Left lobe of liver (tissue), 2 donors: Measurements from ENCODE around the gene LRRC10B. TPM values are rescaled to one million over a fixed set of nuclear protein-coding genes. Genes with fewer than 3 reads are reported as not detected.

Experiments
- ATAC-seq: fragments of 200-7000 bp; cut with Tn5 transposase; one replicate; pipeline ENCODE4 v1.9.1; 2020; ENCODE audit warnings: mild to moderate bottlenecking, moderate library complexity
- DNase-seq: peaks from one replicate; pipeline ENCODE4 v3.0.0-alpha.2; 2020; ENCODE audit warnings: low spot score
- total RNA-seq: library from RNA; stranded (reverse); gene quantifications from one replicate; pipeline ENCODE4 v1.2.1, GENCODE V29; 2021
- donor health status: DM: no; HTN: no; CAD: no; lungs with moderate emphysema.
- donor health status: DM: no; HTN: yes; CAD: no.

The LRRC10B gene
- total RNA-seq, 1 donor from 2014 or later, result not detected

DNA sequence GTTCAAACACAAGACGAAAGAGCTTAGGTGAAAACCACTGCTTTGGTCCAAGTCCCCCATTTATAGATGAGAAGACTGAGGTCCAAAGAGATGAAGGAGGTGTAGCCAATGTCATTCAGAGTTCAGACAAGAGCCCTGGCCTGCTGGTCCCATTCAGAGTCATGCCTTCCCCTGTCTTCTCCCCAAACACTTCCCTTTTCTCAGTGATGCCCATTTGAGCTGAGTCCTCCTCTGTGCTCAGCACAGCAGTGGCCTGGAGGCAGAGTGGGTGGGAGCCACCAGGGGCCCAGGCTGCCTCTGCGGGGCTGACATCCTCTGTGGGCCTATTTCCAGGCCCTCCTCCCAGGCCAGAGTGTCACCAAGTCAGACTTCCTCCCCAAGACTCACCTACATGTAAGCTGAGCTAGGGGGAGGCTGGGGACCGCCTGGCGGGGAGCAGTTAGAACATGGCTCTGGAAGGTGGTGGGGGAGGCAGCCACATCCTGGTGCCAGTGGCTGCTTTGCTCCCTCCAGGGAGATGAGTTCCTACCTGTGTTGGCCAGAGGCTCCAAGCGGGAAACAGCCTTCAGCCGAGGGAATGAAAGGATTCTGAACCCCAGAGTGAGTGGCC, 22.4 kb upstream of the LRRC10B start:
- DNase-seq (no peak), ATAC-seq (no peak)

DNA sequence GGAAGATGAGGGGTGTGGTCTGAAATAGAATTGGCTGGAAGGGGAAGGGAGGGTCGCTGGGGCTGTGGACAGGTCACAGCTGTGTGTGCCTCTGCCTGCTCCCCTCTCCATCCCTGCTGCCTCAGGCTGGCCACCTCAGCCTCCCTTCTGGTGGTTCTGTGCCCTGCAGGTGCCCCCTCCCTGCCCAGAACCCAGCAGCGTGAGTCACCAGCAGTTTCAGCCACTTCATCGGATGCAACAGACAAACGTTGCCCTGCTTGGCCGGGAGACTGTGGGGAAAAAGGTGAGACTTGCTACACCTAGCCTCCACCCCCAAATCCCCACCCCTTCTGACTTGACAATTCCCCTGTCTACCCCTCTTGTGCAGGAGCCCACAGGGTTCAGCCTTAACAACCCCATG, 21.8 kb upstream of the LRRC10B start:
- DNase-seq (no peak), ATAC-seq (no peak)

DNA sequence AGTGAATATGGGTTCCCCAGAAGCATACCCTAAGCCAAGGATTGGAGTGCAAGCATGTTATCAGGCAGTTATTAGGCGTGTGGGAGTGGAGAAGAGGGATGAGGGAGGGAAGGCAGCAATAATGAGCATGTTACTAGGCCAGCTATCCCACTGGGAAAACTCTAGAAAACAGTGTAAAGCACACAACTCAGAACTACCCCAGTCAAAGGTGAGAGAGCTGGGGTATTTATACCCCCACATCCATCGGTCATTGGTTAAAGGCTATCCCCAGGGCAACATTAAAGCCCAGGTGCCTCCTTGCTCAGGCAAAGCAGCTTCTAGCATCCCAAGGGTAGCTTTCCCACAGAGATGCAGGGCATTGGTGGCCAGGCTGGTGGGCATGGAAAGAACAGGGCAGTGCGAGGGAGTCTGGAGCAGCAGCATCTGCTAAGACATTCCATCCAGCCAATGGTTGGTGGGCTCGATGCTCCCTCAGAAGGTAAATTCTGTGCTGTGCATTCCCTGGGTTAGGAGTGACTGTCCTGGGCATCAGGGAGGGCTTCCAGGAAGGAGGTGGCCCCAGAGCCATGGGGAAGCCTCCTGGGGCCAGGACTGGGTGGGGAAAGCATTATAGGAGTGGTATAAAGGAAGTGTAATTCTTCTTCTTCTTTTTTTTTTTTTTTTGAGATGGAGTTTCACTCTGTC, 21.1 kb upstream of the LRRC10B start:
- no peak for ATAC-seq
- DNase-seq, result no peak

DNA sequence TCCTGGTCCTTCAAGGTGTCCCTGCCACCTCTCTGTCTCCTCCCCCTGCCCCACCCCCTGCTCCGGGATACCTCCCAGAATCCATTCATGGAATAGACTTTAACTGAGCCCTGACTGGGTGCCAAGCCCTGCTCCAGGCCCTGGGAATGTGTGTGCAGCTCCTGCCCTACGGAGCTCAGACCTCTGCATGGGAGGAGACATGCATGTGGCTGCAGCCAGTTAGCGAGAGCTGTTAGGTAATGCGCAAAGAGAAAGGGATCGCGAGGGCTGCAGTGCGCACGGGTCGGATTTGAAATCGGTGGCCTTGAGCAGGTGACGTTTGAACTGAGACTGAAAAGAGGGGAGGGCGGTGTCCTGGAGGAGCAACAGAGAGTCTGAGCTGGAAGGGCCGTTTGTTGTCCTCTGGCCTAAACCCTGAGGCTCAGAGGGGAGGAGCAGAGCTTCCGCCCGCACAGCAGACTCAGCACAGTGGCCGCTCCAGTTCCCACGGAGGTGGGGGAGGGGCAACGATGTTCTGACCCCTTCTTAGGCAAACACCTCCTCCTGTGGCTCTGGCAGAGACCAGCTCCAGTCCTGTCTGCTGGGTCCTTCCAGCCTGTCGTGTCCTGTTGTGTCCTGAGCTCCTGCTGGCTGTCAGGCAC, 19.8 kb upstream of the LRRC10B start:
- ATAC-seq, result peak; percentile 74
- DNase-seq, result peak; percentile 95

DNA sequence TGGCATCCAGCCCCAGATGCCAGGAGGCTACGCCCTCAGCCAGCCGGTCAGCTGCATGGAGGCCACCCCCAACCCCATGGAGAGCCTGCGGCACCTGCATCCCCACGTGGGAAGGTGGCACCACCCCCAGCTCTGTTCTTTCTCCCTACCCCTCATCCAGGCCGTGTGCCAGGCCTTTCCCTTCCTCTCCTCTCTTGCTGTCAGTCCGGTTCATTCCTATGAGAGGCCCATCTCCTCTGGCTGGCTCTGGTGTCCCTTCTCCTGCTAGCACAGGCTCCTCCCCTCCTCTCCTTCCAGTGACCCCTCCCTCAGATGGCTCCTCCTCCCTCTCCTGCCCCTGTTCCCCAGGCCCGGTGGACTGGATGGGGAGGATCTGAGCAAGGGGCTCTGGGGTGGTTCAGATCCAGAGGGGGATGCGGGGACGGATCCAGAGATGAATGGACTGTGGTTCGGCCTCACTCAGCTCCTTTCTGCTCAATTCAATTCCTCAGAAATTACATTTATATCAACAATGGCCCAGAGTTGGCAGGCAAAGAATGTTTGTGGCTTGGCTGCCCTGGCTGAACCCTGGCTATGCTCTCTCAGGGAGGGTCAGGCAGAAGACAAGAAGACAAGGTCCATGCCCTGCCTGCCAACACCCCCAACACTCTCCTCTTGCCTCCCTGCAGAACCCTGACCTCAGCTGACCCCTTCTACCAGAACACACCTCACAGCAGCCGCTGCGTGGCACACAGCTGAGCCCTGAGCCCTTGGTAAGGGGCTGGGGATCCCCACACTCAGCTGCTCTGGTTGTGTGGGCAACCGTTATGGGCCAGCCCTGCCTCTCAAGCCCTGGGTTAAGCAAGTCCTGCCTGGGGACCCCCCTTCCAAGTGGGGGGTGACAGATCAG, 18.5 kb upstream of the LRRC10B start:
- DNase-seq, result peak; percentile 91
- peak; percentile 71 for ATAC-seq

DNA sequence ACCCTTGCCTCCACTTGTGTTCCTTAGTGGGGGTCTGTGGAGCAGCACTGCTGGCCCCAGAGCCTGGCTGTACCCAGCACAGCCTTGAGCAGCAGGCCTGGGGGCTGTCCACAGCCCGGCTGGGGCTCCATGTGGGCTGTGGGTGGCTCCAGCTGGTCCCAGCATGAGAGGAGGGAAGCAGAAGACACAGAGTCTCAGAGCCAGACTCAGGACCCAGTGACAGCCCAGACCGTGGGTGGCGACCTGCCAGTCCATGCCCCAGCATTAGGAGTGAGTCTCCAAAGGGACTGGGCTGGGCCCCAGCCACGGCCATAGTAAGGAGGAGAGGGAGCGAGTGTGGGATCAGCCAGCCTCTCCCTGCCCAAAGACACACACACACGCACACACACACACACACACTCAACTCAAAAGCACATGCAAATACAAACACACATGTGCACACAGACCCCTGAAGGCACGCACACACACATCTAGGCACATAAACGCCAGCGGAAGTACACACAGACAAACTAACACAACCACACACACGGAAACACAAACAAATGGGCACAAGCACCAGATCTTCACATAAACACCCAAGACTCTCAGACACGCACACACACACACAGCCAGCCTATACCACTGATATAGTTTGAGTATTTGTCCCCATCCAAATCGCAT, 16.7 kb upstream of the LRRC10B start:
- DNase-seq, result no peak
- no peak for ATAC-seq

DNA sequence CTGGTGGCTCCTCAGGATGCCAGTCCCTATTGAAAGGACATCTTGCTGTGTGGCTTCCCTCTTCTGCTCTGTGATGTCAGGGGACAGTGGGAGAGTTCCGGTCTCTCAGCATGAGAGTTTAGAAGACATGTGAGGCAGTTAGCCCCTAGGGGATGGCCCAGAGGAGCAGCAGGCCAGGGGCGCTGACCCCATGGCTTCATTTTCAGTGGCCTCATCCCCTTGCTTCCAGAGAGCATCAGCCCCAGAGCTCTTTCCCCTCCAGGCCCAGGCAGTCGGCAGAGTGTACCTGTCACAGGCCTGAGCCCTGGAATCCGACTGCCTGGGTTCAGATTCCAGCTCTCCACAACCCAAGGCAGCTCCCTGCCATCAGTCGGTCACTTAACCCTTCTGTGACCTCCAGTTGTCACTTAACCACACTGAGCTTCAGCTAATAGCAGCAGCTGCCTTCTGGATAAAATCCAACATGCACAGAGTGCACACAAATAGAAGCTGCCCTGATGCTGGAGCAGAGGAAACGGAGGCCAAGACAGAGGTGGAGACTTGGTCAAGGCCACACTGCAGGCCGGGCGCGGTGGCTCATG, 14.1 kb upstream of the LRRC10B start:
- ATAC-seq, result no peak
- no peak for DNase-seq

DNA sequence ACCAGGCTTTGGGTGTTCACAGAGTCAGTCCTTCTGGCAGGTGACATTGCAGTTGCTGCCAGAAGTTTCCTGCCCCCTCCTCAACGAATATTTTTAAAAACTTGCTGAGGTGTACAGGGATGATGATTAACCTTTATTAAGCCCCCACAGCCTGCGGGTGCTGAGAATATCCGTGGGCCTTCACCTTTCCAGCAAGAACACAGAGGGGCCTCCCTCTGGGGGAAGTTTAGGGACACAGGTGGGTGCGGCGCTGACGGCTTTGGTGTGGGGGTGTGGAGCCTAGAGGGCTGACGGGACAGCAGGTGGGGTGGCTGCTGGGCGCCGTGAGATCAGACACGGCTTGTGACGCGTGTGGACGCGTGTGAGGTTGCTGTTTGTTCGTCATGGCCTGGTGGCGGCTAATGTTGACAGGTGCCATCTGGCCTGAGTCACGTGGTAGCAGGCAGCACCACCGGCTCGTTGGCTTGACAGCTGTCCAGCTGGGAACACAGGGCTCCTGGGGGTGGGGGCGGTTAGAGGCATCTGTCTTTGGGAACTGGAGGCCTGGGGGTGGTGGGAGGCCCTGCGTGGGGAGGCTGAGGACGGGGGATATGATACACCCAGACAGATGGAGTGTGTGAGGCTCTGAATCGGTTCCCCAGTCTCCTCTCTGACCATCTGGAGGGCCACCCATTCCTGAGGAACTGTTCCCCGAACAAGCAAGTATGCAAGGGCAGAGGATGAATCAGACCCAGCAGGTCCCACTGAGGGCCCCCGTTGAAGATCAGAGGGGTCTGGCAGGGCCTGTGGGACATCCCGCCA, 12.5 kb upstream of the LRRC10B start:
- DNase-seq (no peak), ATAC-seq (no peak)

DNA sequence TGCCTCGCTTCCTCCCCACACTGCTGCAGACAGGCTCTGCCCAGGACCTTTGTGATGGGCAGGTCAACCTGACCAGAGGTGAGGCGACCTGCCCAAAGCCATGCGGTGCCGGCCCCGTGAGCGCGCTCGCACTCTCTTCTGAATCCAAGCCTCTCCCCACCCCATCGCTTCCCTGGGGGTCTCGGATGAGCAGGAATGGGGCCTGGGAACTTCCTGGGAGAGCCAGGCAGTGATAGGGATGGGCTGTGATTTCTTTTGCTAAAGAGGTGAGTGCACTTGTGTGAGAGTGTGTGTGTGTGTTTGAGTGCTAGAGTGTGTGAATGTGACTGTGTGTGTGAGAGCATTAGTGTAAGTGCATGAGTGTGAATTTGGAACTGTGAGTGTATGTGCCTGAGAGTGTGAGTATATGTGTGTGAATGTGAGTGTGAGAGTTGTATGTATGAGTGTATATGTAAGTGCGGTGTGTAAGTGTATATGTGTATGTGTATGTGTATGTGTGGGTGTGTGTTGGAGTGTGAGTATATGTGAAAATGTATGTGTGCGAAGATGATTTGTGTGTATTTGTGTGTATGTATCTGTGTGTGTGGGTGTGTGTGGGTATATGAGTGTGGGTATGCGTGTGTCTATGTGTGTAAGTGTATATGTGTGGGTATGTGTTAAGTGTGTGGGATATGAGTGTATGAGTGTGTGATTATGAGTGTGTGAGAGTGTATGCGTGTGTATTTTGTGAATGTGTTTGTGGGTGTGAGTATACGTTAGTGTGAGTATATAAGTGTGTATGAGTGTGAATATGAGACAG, 11.7 kb upstream of the LRRC10B start:
- DNase-seq (no peak), ATAC-seq (no peak)

DNA sequence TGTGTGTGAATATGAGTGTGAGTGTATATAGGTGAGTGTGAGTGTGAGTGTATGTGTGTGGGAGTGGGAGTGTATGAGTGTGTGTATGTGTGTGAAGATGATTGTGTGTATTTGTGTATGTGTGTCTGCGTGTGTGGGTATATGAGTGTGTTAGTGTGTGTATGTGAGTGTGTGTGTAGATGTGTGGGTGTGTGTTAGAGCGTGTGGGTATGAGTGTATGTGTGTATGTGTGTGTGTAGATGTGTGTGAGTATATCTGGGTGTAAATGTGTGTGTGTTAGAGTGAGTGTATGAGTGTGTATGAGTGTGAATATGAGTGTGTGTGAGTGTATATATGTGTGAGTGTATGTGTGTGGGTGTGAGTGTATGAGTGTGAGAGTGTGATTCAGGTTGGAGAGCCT, 11.1 kb upstream of the LRRC10B start:
- no peak for ATAC-seq

DNA sequence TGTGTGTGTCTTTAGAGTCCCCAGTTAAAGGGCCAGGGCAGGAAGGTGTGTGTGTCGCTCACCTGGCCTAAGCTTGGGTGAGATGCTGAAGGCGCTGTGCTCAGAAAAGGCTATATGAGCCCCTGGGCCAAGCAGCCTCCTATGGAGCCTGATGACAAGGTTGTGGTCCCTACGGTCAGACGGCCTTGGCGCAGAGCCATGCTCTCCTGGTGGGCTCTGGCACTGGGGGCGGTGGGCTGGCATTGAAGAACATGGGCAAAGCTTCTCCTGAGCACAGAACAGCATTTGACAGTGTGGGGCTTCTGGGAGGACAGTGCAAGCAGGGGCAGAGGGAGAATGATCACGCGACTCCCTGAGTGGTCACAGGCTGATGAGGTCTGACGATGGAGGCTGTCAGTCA, 10.7 kb upstream of the LRRC10B start:
- no peak for DNase-seq
- no peak for ATAC-seq

More for the DNA sequence above, 11.1 kb upstream of the LRRC10B start:
- no peak for DNase-seq

DNA sequence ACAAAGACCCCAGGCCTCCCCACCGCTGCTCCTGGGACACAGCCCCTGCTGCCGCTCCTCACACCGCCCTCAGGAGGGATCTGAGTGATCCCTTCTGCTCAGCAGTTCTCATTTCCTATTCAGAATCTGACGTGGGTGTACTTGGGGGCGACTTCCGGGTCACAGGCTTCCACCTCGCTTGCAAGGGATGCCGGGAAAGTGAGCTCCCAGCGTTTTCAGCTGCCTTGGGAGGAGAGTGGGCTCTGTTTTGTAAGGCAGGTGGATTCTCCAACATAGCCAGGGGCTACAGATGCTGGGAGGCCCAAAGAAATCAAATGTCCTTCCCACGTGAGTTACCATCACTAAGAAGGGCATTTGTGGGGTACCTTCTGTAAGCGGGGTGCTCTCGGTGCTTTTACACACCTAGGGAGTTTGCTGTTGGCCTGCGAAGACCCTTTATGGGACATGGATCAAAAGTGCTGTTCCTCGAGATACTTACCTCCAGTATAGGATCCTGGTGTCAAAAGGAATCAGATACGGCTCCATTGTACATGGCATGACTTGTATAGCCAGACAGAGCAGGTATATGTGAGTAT, 9.7 kb upstream of the LRRC10B start:
- ATAC-seq, result no peak
- DNase-seq, result no peak

DNA sequence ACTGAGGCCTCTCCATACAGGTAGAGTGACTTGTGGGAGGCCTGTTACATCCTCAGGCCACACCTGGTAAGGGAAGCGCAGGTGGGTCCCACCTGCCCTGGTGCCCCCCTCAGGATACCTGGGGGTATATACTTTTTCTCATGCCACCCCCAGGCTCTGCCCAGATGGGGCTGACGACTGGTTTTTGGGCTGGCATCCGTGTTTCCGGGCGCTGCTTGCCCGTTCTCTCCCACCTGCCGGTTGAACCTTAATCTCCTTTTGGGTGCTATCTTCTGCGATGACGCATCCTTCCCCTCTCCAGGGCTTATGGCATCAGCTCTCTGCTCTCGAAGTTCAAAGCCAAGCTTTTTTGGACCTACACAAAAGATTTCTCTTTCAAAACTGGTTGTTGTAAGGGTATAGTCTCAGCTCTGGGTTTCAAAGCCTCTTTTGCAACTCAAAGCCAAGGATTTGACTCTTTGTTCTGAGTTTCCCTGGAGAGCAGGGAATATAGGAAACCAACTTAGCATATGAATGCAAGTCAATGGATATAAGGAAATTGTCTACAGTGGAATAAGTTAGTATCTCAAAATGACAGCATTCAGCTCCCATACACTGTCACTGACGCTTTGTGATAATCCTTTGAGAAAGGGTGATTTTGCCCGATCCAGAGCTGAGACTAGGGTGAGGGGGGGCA, 8.6 kb upstream of the LRRC10B start:
- DNase-seq (no peak), ATAC-seq (no peak)

DNA sequence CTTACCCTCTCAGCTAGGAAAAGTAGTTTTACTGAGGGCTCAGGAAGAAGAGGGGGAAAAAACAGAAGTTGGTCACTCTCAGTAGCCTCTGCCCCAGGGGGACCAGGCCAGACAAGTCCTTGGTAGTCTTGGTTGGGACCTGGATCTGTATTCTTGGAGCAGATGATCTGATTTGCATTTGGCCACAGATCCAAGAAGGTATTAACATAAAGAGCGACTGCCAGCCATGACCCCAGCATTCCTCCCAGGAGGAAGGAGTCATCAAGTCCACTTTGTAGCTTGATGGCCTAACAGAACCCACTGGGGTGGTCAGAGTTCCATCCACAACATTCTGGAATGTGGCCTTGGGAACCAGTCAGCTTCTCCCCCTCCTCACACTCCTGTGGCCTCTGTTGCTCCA, 6.0 kb upstream of the LRRC10B start:
- DNase-seq, result no peak
- no peak for ATAC-seq

DNA sequence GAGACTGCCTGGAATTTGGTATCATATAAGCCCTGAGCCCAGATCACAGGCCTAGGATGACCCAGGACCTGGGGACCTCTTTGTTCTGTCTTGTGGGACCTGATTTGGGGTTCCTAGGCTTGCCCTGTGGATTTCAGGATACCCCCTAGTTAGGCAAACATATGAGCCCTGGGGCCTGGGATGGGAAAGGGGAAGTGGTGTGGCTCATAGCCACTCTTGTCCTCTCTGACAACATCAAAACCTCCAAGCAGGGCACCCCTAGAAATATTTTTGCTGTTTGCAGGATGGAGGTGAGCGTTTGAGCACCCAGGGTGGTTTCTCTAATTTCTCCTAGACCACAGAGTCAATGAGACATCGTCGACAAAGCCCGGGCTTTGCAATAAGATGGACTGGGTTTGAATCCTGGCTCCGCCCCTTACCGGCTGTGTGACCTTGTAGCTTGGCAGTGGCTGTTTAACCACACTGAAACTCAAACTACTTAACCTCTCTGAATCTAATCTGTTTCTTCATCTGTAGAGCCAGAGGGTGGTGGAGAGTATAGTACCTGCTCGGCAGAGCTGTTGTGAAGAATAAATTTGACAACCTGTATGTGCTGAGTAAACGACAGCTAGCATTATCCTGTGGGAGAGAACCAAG, 5.3 kb upstream of the LRRC10B start:
- ATAC-seq (no peak), DNase-seq (no peak)

DNA sequence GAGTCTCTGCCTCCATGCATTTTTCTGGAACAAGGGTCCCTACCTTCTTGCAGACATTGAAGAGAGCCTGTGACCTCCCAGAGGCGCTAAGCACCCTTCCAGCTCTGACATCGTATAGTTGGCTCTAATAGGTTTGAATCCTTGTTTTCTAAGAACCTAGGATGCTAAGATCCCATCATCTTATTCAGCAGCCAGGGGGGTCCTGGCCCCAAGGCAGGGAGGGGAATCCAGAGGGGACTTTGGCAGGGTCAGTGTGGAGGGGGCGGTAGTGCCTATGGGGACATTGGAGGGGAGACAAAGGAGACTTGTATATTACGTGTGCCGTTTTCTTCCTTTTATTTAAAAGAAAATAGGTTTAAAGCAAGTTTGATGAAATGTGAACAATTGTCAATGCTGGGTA, 3.4 kb upstream of the LRRC10B start:
- no peak for ATAC-seq
- no peak for DNase-seq

DNA sequence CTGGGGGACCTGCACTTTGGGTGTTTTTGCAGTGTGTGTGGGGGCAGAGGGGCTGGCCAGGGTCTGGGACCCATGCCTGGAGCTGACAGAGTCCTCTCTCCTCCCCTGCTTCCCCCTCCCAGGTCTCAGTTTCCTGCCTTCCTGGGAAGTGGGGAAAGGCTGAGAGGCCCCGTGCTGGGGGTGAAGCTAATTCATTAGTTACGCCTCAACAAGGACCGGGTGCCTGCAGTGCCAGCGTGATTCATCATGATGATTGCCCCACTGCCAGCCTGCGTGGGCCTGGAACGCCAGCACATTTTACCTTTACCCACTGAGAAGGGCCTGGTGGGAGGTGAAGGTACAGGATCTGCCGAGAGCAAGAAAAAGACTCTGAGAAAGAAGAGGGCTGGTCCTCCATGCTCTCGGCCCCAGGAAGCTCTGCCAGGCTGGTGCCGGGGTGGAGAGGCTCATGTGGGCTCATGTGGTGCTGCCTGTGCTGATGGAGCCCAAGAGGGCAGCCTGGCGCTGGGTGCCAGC, 2.9 kb upstream of the LRRC10B start:
- ATAC-seq (no peak), DNase-seq (no peak)
